Right kidney (tissue), 1 donor: ENCODE measurements around the gene COX10.
"Not testable (repeated sequence)": the region's sequence is repeated elsewhere in the genome, so short reads cannot be mapped to it uniquely, and the experiment has no call there.

Experiments
- DNase-seq: peaks from one replicate; pipeline ENCODE4 v3.0.0-alpha.2; 2016

The COX10 gene

GRCh38 chr17:14176989-14177388 is 107.7 kb downstream of the COX10 start:
- DNase-seq: not testable (repeated sequence)

- not testable (repeated sequence) for DNase-seq
These were observed 108.5 kb downstream of the COX10 start for GRCh38 chr17:14177801-14178200.

- not testable (repeated sequence) for DNase-seq
These were observed 110.6 kb downstream of the COX10 start for GRCh38 chr17:14179951-14180350.

- not testable (repeated sequence) for DNase-seq
These were observed 112.8 kb downstream of the COX10 start for GRCh38 chr17:14182084-14182483.

DNA sequence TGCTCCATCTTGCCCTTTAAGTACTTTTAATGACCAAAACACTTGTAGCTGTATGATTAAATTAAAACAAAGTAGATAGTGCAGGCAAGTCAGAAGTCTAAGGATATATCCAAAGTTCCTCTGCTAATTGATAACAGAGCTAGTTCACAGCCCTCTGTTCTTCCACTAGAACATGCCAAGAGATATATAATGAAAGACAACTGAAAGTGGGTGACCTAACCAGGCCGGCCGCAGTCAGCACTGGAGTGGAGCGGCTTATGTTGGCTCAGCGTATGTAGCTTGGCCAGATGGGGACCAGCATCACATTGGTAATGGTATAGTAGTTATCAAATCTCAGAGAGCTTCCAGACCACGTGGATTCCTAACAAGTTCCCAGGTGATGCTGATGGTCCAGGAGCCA is 115.2 kb downstream of the COX10 start:
- not testable (repeated sequence) for DNase-seq

DNA sequence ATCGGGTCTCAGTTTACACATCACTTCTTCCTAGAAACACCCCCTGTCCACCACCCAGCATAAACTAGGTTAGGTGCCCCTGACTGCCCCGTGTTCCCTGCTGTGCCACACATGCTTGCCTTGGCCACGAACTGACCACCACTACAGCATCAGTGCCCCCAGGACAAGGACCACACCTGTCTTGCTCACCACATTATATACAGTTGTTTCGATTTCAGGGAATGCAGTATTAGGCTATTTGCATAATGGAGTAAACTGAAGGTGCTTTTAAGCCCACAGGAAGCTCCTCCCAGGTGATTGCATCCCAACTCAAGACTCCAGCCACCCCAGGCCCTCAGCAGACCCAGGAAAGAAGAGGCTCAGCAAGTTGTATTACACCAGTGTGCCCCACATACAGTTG is 117.1 kb downstream of the COX10 start:
- DNase-seq: not testable (repeated sequence)

DNA sequence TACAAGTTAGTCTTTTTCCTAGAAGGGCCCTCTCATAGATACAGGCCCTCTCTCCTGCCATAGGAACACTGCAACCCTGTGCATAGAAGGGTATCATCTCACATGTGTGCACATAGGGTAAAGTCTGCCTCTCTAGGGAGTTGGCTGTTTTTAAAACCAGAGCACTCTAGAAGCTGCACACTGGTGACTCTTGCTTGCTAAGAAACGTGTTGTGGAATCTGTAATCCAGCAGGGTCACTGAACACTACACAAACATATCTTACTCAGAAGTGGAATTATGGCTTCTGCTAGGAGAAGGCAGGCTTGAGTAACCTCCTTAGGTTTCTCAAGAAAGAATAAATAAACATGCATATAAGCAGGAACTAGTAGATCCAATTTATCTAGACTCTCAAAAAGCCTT is 121.5 kb downstream of the COX10 start:
- DNase-seq: not testable (repeated sequence)

DNA sequence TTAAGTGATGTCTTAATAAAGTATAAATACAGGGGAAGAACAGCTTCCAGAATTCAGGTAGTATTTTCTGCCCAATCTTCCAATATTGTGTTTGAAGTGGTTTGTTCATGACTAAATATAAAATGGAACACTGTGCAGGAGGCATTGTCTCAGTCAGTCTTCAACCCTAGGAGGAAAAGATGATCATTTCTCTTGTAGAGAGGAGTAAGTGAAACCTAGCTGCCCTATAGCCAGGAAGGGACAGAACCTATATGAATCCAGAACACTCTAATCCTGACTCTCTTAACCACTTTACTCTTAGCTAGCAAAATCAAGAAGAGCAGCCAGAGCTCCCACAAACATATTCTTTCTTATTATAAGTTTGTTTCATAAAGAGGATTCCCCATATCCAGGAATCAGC is 122.2 kb downstream of the COX10 start:
- not testable (repeated sequence) for DNase-seq

DNA sequence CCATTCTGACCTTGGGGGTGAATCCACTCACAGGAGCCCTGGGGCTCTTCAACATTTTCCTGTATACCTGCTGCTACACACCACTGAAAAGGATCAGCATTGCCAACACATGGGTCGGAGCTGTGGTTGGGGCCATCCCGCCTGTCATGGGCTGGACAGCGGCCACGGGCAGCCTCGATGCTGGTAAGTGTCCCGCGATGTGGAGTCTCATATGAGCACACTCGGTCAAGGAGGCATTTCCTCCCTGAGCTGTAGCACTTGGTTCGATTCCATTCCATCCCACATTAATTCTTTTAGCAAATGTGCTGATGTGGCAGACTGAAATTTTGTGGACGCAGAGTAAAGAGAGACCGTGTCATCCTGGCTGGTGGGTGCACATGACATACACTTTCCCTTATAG is 122.7 kb downstream of the COX10 start:
- not testable (repeated sequence) for DNase-seq

DNA sequence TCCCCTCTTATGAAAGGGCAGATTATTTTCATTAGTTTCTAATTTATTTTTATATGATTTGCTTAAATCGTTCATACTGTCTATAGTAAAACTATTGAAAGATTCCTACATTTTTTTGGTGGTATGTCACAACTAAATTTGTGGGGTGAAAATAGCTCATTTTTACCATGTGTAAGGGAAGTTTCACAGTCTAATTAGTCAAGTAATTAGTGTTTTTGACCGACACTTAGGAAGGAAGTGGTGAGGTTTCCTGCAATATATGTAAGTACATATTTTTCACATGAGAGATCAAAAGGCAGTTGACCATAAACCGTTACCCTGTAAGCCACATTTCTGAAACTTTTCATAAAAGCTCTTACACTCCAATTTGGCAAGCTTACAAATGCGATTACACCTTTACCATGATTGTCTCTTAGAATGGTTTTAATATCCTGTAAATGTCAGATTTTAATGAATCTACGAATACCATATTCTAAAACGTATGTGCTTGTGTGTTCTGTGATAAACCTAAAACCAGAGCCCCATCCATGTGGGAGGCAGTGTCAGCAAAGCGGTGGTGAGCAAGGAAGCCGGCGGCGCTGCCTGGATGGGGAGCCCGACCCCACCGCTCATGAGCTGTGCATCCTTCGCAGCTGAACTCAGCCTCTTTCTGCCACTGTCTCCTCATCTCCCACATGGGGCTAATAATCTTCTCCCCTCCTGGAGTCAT is 123.5 kb downstream of the COX10 start:
- DNase-seq: not testable (repeated sequence)

GRCh38 chr17:14196377-14196997 is 127.2 kb downstream of the COX10 start:
- DNase-seq: no peak

DNA sequence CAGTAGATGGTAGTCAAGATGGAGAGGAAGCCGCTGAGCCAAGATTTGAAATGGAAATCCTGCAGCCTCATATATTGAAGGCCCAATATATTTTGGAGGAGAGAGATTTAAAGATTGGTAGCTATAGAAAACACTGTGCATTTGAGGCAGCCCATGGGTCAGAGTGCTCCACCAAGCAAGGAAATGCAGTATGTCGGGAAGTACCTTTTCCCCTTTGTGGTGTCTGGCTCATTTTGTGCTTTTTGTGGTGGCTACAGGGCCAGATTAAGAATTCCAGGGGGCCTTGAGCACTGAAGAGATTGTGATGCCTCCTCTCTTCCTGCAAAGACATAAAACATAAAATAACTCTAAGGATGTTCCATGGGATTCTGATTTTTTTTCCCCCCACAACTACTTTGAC is 127.8 kb downstream of the COX10 start:
- no peak for DNase-seq

DNA sequence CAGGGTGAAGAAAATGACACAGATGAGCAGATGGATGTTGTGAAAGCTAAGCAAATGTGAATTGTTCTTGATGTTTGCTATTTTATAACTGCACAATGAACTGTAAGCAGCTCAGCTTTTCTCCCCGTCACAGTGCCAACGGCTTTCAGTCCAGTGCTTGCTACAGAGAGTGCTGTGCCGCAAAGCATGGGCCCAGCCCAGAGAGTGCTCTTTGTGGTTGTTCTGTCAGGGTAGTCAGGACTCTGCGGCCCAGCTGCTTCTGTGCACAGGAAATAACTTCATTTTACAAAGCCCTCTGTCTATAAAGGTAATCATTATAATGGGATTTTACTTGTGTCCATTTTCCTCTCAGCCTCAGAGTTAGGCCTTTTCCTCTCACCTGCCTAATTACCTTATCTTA is 128.3 kb downstream of the COX10 start:
- DNase-seq: no peak

GRCh38 chr17:14198013-14198412 is 128.7 kb downstream of the COX10 start:
- no peak for DNase-seq

- no peak for DNase-seq
These were observed 129.3 kb downstream of the COX10 start for GRCh38 chr17:14198575-14198974.

- no peak for DNase-seq
These were observed 130.3 kb downstream of the COX10 start for GRCh38 chr17:14199601-14200000.

DNA sequence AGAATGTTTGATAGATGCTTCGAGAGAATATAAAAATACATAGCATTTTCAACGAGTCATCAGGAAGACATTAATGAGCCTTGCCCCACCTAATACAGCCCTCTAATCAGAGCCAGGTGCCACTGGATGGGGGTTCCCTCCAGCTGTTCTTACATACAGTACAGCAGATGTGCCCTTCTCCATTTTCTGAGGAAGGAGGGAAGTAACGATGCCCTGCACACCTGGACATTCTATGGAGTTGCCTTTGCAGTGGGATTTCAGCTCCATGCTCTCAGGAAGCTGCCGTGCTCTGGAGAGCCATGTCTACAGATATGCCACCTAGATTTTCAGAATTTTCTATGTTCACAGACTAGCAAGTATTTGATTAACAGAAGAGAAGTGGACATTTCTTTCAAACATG is 131.1 kb downstream of the COX10 start:
- no peak for DNase-seq

DNA sequence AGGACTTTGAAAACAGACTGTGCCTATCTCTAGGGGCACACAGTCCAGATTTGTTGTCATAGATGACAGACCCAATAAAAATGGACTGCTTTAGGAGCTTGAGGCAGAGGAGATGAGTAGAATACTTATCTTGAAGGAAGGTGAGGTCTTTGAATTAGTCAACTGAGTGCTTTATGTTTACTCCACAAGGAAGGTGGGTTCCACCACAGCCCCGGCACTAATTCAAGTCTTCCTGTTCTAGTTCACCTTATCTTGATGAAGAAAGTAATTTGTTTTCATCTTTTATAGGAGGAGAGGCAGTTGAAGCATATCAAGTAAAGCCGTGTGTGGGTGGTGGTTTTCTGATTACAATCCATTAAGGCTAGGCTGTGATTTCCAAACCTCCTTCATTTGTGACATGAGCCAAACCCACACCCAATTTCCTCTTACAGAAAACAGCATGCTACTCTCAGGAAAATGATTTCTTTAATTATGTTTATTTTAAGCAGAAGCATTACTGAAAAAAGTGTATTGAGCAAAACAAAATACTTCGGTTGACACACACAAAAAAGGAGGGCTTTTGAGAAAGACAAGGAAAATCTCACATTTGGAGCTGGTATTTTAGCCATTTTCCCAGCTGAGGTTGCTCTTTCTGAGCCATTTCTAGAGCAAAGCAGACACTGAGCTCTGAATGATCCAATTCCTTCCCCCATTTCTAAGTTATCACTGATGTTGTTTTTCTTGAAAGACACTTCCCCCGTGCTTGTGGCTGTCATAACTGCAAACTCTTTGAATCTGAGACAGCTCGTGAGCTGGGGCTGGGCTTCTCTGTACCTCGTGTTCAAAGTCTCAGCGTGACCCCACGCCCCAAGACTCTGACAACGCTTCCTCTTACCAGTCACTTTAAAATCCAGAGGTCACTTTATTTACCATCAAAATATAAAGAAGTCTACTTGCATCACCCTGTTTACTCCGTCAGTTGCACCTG is 132.0 kb downstream of the COX10 start:
- DNase-seq: no peak

GRCh38 chr17:14201988-14202380 is 132.7 kb downstream of the COX10 start:
- no peak for DNase-seq

DNA sequence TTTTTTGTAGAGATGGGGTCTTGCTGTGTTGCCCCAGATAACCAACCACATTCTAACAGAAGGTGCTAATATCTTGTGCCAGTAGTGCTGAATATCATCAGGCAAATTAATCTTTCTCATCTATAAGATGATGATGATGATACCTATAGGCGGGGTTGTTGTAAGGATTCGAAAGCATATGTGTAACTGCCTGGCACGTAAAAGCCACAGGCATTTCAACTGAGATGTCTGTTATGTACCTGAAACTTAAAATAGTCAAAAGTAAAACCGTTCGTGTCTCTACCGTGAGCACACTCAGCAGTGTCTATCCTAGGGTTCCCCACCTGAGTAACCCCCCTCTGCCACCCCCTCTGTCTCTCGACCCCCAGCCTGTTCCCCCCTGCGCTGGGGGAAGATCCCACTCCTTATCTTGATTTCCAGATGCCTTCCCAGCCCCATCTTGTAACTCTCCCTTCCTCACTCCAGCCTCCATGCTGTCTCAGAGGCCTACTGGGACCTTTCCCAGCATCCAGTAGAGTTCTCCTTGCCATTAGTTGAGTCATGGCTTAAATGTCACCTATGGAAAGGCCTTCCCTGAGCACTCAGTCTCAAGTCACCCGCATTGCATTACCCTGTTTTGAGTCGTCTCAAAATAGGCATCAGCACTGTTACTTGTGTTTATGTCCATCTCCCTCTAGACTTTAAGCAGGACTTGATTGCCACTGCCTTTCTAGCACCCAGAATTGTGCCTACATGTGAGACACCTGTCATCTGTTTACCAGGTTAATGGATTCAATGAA is 133.3 kb downstream of the COX10 start:
- DNase-seq: no peak

DNA sequence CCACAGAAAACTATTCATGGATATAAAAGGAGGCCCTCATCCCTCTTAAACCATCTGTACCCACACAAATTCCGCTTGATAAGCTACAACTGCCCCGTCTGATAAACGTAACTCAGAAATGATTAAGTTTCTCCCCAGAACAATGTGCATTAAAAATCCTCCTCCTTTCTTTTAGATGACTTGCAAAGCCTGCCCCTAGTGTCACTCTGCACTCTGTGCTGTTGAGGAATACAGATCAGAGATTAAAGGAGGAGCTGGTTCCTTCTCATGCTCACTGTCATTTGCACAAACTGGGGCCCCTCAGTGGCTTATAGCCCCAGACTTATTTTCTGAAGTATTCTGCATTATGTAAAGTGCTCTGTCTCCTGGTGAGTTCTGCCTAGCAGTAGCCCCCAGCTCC is 134.1 kb downstream of the COX10 start:
- no peak for DNase-seq

GRCh38 chr17:14204084-14204483 is 134.8 kb downstream of the COX10 start:
- DNase-seq: no peak
